IMR-90 (cell line): Measurements from ENCODE around the gene TTC39A.

Experiments
- CHD1 ChIP-seq: IDR thresholded peaks from 2 replicates; pipeline ENCODE4 v1.6.1; 2012; ENCODE audit warnings: low read depth, low read length, improper control_type of control experiment
- MAFK ChIP-seq: IDR thresholded peaks from 2 replicates; pipeline ENCODE4 v1.6.1; 2012; ENCODE audit warnings: low read depth, low read length, improper control_type of control experiment
- MXI1 ChIP-seq: IDR thresholded peaks from 2 replicates; pipeline ENCODE4 v1.6.1; 2012; ENCODE audit warnings: low read depth, mild to moderate bottlenecking, low read length, moderate library complexity, borderline replicate concordance
- POLR2A ChIP-seq: IDR thresholded peaks from 2 replicates; pipeline ENCODE4 v1.6.1; 2012; ENCODE audit warnings: mild to moderate bottlenecking, low read depth, low read length
- RCOR1 ChIP-seq: IDR thresholded peaks from 2 replicates; pipeline ENCODE4 v1.6.1; 2012; ENCODE audit warnings: mild to moderate bottlenecking, low read length, improper control_type of control experiment; ENCODE audit not compliant: insufficient replicate concordance
- TF ChIP-seq, protein P1 (sequence below): conservative IDR thresholded peaks from 2 replicates; pipeline ENCODE4 v1.5.1; 2012; ENCODE audit warnings: mild to moderate bottlenecking, low read depth, low read length, improper control_type of control experiment

DNA sequence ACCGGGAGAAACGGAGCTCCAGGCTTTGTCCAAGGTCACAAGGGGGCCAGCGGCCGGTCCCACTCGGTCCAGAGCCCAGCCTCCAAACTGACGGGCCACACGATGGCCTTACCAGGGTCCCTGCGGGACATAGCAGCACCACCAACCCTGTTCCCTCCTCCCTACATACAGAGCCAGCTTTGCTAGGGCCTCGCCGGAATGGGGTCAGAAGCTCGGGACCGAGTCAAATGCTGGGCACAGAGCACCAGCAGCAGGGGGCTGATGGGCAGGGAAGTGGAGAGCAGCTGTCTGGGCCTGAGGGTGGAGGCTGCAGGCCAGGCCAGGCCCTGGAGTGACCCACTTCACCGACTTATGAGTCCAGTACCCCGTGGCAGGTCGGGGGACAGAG lies 14.9 kb upstream of the TTC39A start:
- TF ChIP-seq, protein P1, sequence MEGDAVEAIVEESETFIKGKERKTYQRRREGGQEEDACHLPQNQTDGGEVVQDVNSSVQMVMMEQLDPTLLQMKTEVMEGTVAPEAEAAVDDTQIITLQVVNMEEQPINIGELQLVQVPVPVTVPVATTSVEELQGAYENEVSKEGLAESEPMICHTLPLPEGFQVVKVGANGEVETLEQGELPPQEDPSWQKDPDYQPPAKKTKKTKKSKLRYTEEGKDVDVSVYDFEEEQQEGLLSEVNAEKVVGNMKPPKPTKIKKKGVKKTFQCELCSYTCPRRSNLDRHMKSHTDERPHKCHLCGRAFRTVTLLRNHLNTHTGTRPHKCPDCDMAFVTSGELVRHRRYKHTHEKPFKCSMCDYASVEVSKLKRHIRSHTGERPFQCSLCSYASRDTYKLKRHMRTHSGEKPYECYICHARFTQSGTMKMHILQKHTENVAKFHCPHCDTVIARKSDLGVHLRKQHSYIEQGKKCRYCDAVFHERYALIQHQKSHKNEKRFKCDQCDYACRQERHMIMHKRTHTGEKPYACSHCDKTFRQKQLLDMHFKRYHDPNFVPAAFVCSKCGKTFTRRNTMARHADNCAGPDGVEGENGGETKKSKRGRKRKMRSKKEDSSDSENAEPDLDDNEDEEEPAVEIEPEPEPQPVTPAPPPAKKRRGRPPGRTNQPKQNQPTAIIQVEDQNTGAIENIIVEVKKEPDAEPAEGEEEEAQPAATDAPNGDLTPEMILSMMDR, result no peak
- TF ChIP-seq MXI1 (no peak), MAFK (no peak), POLR2A (no peak), RCOR1 (no peak), CHD1 (no peak)
